C4-2B (cell line): ENCODE data around the gene ULK1.

Experiments
- H3K27ac ChIP-seq: fragments of 450-650 bp; 2 replicates; pipeline ENCODE4 v1.5.1; 2017
- ZFX ChIP-seq: fragments of 450-650 bp; IDR thresholded peaks from 2 replicates; pipeline ENCODE4 v1.6.1; 2017
- TF ChIP-seq, protein P1 (sequence below): fragments of 450-650 bp; conservative IDR thresholded peaks from 2 replicates; pipeline ENCODE4 v1.5.1; 2017; ENCODE audit warnings: mild to moderate bottlenecking

The ULK1 gene

DNA sequence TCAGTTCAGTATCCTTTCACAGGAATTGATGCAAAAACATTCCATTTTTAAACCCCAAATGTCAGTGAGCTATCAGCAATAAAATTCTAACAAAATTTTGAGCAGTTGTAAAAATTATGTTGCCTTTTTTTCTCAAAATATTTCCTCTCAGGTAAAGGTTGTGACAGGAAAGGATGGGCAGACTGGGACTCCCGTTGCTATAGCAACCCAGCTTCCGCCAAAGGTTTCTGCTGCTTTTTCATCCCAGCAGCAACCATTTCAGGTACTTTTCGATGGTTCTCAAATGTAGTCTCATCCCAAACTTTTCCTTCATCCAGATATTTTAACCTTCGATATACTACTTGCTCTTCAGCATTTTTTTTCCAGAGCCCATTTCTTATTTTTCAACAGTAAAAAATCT is 69.0 kb downstream of the ULK1 start:
- TF ChIP-seq ZFX = no peak
- TF ChIP-seq, protein P1, sequence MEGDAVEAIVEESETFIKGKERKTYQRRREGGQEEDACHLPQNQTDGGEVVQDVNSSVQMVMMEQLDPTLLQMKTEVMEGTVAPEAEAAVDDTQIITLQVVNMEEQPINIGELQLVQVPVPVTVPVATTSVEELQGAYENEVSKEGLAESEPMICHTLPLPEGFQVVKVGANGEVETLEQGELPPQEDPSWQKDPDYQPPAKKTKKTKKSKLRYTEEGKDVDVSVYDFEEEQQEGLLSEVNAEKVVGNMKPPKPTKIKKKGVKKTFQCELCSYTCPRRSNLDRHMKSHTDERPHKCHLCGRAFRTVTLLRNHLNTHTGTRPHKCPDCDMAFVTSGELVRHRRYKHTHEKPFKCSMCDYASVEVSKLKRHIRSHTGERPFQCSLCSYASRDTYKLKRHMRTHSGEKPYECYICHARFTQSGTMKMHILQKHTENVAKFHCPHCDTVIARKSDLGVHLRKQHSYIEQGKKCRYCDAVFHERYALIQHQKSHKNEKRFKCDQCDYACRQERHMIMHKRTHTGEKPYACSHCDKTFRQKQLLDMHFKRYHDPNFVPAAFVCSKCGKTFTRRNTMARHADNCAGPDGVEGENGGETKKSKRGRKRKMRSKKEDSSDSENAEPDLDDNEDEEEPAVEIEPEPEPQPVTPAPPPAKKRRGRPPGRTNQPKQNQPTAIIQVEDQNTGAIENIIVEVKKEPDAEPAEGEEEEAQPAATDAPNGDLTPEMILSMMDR = no peak

DNA sequence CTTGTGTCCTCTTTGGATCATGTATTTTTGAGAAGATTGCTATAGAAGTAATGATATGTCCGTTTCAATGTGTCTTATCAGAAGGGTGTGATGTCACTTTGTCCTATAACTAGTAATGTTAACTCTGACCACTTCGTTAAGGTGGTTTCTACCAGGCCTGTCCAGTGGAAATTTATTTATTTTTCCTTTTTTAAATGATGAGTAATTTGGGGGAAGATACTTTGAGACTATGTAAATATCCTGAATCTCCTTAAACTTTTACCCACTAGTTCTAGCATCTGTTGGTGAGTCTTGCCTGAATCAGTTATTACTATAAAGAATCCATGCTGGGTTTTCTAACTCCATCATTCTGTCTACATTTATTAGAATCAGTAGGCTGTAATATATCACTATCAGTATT is 70.7 kb downstream of the ULK1 start:
- no peak overlapping the region for H3K27ac ChIP-seq
- TF ChIP-seq, protein P1 = no peak
- TF ChIP-seq ZFX = no peak

More for the DNA sequence above, 69.0 kb downstream of the ULK1 start:
- no peak overlapping the region for H3K27ac ChIP-seq

DNA sequence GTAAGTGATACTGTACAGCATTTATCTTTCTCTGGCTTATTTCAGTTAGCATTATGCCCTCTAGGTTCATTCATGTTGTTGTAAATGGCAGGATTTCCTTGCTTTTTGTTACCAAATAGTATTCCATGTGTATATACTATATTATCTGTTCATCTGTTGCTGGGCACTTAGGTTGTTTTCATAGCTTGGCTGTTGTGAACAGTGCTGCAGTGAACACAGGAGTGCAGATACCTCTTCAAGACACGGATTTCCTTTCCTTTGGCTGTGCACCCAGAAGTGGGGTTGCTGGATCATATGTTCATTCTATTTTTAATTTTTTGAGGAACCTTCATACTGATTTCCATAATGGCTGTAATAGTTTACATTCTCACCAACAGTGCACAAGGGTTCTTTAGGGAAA is 76.8 kb downstream of the ULK1 start:
- TF ChIP-seq, protein P1 = no peak
- TF ChIP-seq ZFX = no peak
- no peak overlapping the region for H3K27ac ChIP-seq
